HG03442 (cell line): Measurements from ENCODE around the gene FAM13B.
"Not testable (repeated sequence)": the region's sequence is repeated elsewhere in the genome, so short reads cannot be mapped to it uniquely, and the experiment has no call there.

ENCODE experiments used
- ATAC-seq: cut with Tn5 transposase; IDR thresholded peaks from one replicate; pipeline ENCODE4 v1.9.1; 2021; ENCODE audit warnings: mild to moderate bottlenecking, moderate library complexity; ENCODE audit not compliant: unreplicated experiment

Gene FAM13B

DNA sequence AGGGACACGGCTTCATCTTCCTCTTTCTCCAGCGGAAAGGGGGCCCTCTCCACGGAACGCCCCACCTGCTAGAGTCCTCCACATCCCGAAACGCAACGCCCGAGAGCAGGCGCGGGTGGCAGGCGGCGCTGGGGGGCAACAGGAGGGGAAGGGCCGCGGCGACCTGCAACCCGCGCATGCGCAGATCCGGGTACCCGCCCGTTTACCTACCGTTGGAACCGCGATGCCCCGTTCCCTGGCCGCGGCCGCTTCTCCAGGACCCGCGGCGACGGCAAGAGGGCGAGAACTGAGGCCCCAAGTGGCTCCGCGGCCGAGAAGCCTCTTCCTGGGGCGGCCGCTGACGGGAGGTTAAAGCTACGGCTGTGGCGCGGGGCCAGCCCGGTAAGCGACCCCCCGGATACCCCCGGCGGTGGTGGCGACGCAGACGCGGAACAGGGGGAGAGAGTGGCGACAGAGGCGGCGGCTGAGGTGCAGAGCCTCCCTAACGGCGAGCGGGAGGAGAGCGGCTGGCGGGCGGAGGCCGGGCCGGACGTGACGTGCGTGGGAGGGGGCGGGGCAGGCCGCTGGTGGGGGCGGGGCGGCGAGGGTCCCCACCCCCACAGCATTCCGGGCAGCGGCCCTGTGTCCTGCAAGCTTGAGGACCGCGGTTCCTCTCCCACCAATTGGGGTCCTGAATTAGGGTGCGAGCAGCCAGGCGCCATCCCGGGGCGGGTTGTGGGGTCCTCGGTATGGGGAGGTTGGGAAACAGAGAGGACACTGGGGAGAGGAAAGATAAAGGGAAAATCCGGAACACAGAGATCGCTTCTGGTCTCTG is at the start of gene FAM13B:
Gene FAM13B, minus strand, starts transcription at position 508 of the 814 bp plus-strand sequence. CDS start 13,968 bp downstream, outside the sequence.
- peak; percentile 56 for ATAC-seq

- no peak for ATAC-seq
Observed at GRCh38 chr5:138082033-138082432, 49.2 kb upstream of the FAM13B start.

DNA sequence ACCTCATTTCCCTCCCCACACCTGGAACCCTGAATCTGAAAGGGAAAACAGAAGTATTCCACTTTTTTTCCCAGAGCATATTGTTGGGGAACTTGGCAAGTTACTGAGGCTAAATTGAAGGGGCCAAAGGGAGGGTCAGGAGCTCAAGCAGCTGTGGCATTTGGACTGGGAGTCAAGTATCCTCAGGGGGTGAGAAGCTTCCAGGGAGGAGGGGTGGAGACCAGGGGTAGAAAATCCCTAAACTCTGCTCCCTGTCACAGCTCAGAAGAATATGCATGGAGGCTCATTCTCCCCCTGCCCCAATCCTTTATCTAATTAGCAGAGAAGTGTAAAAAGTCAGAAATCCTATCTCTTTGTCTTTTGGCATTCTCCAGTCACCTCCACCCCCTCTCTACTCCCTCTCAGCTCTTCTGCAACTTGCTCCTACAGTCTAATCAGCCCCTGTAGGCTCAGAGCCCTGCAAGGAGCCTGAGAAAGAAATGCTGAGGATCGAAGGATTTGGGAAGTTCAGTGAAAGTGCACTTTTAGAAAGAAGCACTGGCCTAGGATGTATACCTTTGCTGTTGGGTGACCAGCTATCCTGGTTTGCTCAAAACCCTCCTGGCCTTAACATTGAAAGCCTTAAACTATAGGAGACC is 45.2 kb upstream of the FAM13B start:
- ATAC-seq, result no peak

- no peak for ATAC-seq
Observed at GRCh38 chr5:138077064-138077696, 44.3 kb upstream of the FAM13B start.

GRCh38 chr5:138070026-138070425 is 37.1 kb upstream of the FAM13B start:
- ATAC-seq, result not testable (repeated sequence)

- no peak for ATAC-seq
Observed at GRCh38 chr5:138068742-138069600, 36.1 kb upstream of the FAM13B start.

- no peak for ATAC-seq
Observed at GRCh38 chr5:138067945-138068344, 35.1 kb upstream of the FAM13B start.

DNA sequence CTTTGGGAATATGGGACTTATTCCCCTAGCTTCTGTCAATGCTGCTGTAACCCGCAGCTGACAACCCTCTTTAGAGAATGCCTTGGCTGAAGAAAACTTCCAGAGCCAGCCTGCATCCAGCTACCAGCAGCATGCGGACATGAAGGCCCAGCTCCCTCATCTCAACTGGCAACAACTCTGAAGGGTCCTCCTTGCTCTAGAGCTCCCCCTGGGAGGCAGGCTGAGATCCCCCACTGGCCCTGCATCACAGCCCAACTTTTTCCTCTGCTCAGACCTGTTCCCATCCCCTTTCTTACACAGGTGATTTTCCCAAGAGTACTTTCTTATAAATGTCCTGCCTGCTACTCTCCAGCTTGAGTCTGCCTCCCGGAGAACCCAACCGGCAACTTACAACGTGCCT is 32.2 kb upstream of the FAM13B start:
- ATAC-seq, result no peak

DNA sequence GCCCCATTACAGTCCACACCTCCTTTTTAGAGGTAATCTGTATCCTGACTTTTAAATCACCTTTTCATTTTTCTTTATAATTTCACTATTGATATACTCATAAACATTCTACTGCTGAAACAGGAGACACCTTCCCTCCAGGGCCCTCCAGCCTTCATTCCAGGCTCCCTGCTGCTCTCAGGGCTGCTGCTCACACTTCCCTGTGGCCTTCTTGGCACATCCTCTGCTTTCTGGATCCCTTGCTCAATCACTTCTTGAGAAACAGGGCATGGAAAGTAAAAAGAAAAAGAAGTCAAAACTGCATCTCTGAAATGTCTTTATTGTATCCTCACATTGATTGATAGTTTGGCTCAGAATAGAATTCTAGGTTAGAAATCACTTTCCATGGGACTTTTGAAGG is 31.6 kb upstream of the FAM13B start:
- ATAC-seq, result no peak

GRCh38 chr5:138054847-138055558 is 22.1 kb upstream of the FAM13B start:
- no peak for ATAC-seq

- ATAC-seq, result no peak
Observed at GRCh38 chr5:138054206-138054605, 21.3 kb upstream of the FAM13B start.

GRCh38 chr5:138053554-138053953 is 20.7 kb upstream of the FAM13B start:
- no peak for ATAC-seq

DNA sequence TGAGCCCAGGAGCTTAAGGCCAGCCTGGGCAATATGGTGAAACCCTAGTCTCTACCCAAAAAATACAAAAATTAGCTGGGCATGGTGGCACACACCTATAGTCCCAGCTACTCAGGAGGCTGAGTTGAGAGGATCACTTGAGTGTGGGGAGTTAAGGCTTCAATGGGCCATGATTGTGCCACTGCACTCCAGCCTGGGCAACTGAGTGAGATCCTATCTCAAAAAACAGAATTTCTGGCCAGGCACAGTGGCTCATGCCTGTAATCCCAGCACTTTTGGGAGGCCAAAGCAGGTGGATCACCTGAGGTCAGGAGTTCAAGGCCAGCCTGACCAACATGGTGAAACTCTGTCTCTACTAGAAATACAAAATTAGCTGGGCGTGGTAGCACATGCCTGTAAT is 19.8 kb upstream of the FAM13B start:
- not testable (repeated sequence) for ATAC-seq

DNA sequence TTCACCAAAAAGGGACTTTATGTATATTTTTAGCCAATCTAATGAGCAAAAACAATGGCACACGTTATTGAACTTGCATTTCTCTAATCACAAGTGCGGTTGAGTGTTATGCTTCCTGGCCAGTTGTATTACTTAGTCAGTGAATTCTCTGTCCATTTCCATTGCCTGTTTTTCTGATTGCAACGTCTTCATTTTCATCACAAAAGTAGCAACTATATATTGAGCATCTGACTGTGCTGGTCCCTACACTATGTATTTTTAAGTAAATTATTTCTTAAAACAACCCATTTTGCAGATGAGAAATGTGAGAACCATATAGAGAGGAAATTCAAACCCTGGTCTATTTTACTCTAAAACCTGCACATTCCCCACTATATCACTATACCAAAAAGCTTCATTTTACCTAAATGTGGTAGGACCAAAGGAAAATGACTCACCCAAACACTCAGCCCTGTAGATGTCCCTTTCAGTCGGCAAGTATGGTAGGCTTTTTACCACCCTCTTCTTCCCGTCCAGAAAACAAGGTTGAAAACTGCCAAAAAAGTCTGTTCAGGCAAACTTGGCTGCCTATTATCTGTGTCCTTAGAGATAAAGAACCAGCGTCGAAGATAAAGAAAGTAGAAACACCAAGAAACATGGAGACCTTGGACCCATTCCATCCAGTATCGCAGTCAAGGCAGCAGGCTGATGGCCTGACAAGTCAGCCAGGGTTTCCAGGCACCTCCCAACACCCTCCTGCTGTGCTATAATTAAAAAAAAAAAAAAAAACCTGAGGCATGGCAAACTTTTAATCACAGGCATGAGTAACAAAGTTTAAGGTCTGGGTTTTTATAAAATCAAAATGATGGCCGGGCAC is 18.8 kb upstream of the FAM13B start:
- no peak for ATAC-seq

- ATAC-seq, result not testable (repeated sequence)
Observed at GRCh38 chr5:138045283-138045682, 12.4 kb upstream of the FAM13B start.

DNA sequence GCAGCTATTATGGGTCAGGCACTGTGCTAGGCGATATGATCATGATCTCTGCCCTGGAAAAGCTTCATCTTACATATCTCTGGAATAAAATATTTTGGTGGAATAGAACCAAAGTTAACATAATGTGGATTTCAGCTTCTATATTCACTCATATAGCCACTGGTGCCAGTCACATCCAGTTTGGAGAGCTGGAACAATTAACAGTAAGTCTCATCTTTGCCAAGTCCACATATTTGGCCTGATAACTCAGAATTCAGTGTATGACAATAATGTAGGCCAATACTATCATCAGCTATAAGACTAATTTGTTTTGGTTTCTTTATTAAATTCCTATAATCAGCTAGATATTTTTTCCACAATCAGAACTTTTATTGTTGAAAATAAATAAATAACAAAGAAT is 5.9 kb upstream of the FAM13B start:
- ATAC-seq, result no peak

GRCh38 chr5:138037907-138038633 is 5.2 kb upstream of the FAM13B start:
- ATAC-seq, result no peak

GRCh38 chr5:138037271-138037670 is 4.4 kb upstream of the FAM13B start:
- ATAC-seq, result no peak
